ENCODE results near the gene NRL.

NRL gene

GRCh38 chr14:24131549-24131966, 16.8 kb upstream of the NRL start:
- TF ChIP-seq CTCF (IDR thresholded peaks at IDR 0.05; ENCODE audit: low read depth, low read length) = no peak
- Histone ChIP-seq H3K27me3 (ENCODE audit: insufficient read depth, low read depth, severe bottlenecking) (no peaks in the 10 kb centered on the region), H3K9me3 (ENCODE audit: severe bottlenecking) (no peaks in the 10 kb centered on the region), H3K4me3 (ENCODE audit: low read depth, low read length) (no peak overlapping the region), H3K36me3 (no peaks in the 10 kb centered on the region), H3K27ac (no peak overlapping the region)
- no peak for DNase-seq

GRCh38 chr14:24130717-24131548, 16.2 kb upstream of the NRL start:
- Histone ChIP-seq H3K36me3 (no peaks in the 10 kb centered on the region), H3K27me3 (ENCODE audit: insufficient read depth, low read depth, severe bottlenecking) (no peaks in the 10 kb centered on the region), H3K27ac (no peak overlapping the region), H3K9me3 (ENCODE audit: severe bottlenecking) (no peaks in the 10 kb centered on the region), H3K4me3 (ENCODE audit: low read depth, low read length) (no peak overlapping the region)
- DNase-seq = no peak
- no peak for TF ChIP-seq CTCF (IDR thresholded peaks at IDR 0.05; ENCODE audit: low read depth, low read length)

- Histone ChIP-seq H3K4me3 (ENCODE audit: low read depth, low read length) (no peak within 1 kb of the TSS), H3K9me3 (ENCODE audit: severe bottlenecking) (no peaks in the 10 kb centered on the region)
- no peak for TF ChIP-seq CTCF (IDR thresholded peaks at IDR 0.05; ENCODE audit: low read depth, low read length)
Measured at GRCh38 chr14:24130380-24130716, 15.6 kb upstream of the NRL start, which contains the start of gene FITM1. Gene FITM1 (plus strand): TSS chr14:24130659. CDS start chr14:24131564, 905 bp downstream.

GRCh38 chr14:24129410-24129998, 14.8 kb upstream of the NRL start:
- Histone ChIP-seq H3K9me3 (ENCODE audit: severe bottlenecking) (no peaks in the 10 kb centered on the region), H3K4me3 (ENCODE audit: low read depth, low read length) (no peak overlapping the region), H3K36me3 (no peaks in the 10 kb centered on the region), H3K27me3 (ENCODE audit: insufficient read depth, low read depth, severe bottlenecking) (no peaks in the 10 kb centered on the region), H3K27ac (no peak overlapping the region)
- no peak for DNase-seq
- TF ChIP-seq CTCF (IDR thresholded peaks at IDR 0.05; ENCODE audit: low read depth, low read length) = no peak

More at GRCh38 chr14:24130380-24130716, 15.6 kb upstream of the NRL start, which contains the start of gene FITM1:
- no peak within 1 kb of the TSS for H3K27ac ChIP-seq
- H3K36me3 ChIP-seq = no peaks in the 10 kb centered on the region
- H3K27me3 ChIP-seq (ENCODE audit: insufficient read depth, low read depth, severe bottlenecking) = no peaks in the 10 kb centered on the region
- no peak for DNase-seq

- DNase-seq = no peak
- Histone ChIP-seq H3K4me3 (ENCODE audit: low read depth, low read length) (no peak overlapping the region), H3K27ac (no peak overlapping the region), H3K27me3 (ENCODE audit: insufficient read depth, low read depth, severe bottlenecking) (no peaks in the 10 kb centered on the region), H3K36me3 (peaks cover 7% of the 10 kb centered on the region), H3K9me3 (ENCODE audit: severe bottlenecking) (no peaks in the 10 kb centered on the region)
- TF ChIP-seq CTCF (IDR thresholded peaks at IDR 0.05; ENCODE audit: low read depth, low read length) = no peak
Measured at GRCh38 chr14:24127673-24128072, 12.9 kb upstream of the NRL start.

Measured in WERI-Rb-1 (cell line).